SK-N-SH (cell line): ENCODE results near the gene ZNF529. TPM values are rescaled to one million over a fixed set of nuclear protein-coding genes. Genes with fewer than 3 reads are reported as not detected.
"Not testable (repeated sequence)": the region's sequence is repeated elsewhere in the genome, so short reads cannot be mapped to it uniquely, and the experiment has no call there.

Experiments
- CTCF ChIA-PET: fragments of 300-600, 350-600 bp; formaldehyde crosslinking; extraction: SDS; loops from one replicate; lab custom pipeline; 2021; lab: Yijun Ruan, JAX
- POLR2A ChIA-PET: fragments of 350-600 bp; sonication (Branson Sonifier 250); formaldehyde crosslinking; extraction: SDS; loops from one replicate; lab custom pipeline; 2020; ENCODE audit warnings: antibody characterized with exemption, inconsistent platforms; lab: Yijun Ruan, JAX
- DNase-seq: peaks from one replicate; pipeline ENCODE4 v3.0.0; 2012
- H2AFZ ChIP-seq: fragments of 200-600 bp; sonication (generic); 2 replicates; pipeline ENCODE4 v1.8.1; 2016; ENCODE audit warnings: antibody characterized with exemption, mild to moderate bottlenecking, low read depth
- H3F3A ChIP-seq: fragments of 200-600 bp; sonication (generic); replicated peaks from 2 replicates; pipeline ENCODE3; 2016; ENCODE audit warnings: antibody characterized with exemption, mild to moderate bottlenecking; ENCODE audit not compliant: insufficient read depth
- H3K27ac ChIP-seq, 2 experiments: fragments of 200-500 bp in 1 of 2; fragments of 200-600 bp in 1 of 2; sonication (Bioruptor generic) in 1 of 2; sonication (generic), shearing (Covaris generic) in 1 of 2; 2 replicates each; pipeline versions ENCODE4 v1.5.1 to v1.6.1; 2014 to 2016; ENCODE audit warnings: low read depth in 2 of 2, inconsistent platforms in 1 of 2, low read length in 1 of 2, mild to moderate bottlenecking in 1 of 2, mixed read lengths in 1 of 2
- H3K27me3 ChIP-seq: fragments of 200-600 bp; sonication (generic), shearing (Covaris generic); 2 replicates; pipeline ENCODE4 v1.6.1; 2016; ENCODE audit warnings: mixed run types; ENCODE audit not compliant: insufficient read depth
- H3K36me3 ChIP-seq, 2 experiments: fragments of 200-500 bp in 1 of 2; fragments of 200-600 bp in 1 of 2; sonication (Bioruptor generic) in 1 of 2; sonication (generic) in 1 of 2; replicated peaks in 1 of 2; 2 replicates each; pipeline versions ENCODE3 to v1.5.1; 2014 to 2016; ENCODE audit warnings: low read length in 1 of 2, mild to moderate bottlenecking in 1 of 2; ENCODE audit not compliant: insufficient read depth in 2 of 2, control insufficient read depth in 1 of 2
- H3K4me1 ChIP-seq, 2 experiments: fragments of 200-500 bp in 1 of 2; fragments of 200-600 bp in 1 of 2; sonication (Bioruptor generic) in 1 of 2; sonication (generic), shearing (Covaris generic) in 1 of 2; 2 replicates each; pipeline versions ENCODE4 v1.5.1 to v1.6.1; 2014 to 2016; ENCODE audit warnings: low read depth in 1 of 2, low read length in 1 of 2, mixed run types in 1 of 2; ENCODE audit not compliant: insufficient read depth in 2 of 2, control insufficient read depth in 1 of 2
- H3K4me2 ChIP-seq: fragments of 200-600 bp; sonication (generic), shearing (Covaris generic); 2 replicates; pipeline ENCODE4 v1.6.1; 2017; ENCODE audit warnings: mixed run types
- H3K4me3 ChIP-seq, 2 experiments: fragments of 200-500 bp in 1 of 2; fragments of 200-600 bp in 1 of 2; sonication (Bioruptor generic) in 1 of 2; sonication (generic), shearing (Covaris generic) in 1 of 2; 2 replicates each; pipeline versions ENCODE4 v1.5.1 to v1.8.1; 2014 to 2016; ENCODE audit warnings: low read depth in 2 of 2, inconsistent platforms in 1 of 2, low read length in 1 of 2, mild to moderate bottlenecking in 1 of 2, mixed read lengths in 1 of 2, moderate library complexity in 1 of 2
- H3K79me2 ChIP-seq: fragments of 200-600 bp; sonication (generic); 2 replicates; pipeline ENCODE4 v1.8.1; 2017; ENCODE audit warnings: mild to moderate bottlenecking; ENCODE audit not compliant: insufficient read depth
- H3K9ac ChIP-seq: fragments of 200-600 bp; sonication (generic); 2 replicates; pipeline ENCODE4 v1.6.1; 2017; ENCODE audit warnings: mixed run types
- H3K9me2 ChIP-seq: fragments of 200-600 bp; sonication (generic); 2 replicates; pipeline ENCODE4 v1.6.1; 2017; ENCODE audit warnings: mixed run types
- H3K9me3 ChIP-seq: fragments of 200-600 bp; sonication (generic); 2 replicates; pipeline ENCODE4 v1.6.1; 2017; ENCODE audit warnings: mixed run types, mild to moderate bottlenecking, moderate library complexity
- H4K20me1 ChIP-seq: fragments of 200-600 bp; sonication (generic); 2 replicates; pipeline ENCODE4 v1.6.1; 2017; ENCODE audit warnings: mild to moderate bottlenecking, mixed run types; ENCODE audit not compliant: insufficient read depth
- FOSL2 ChIP-seq: IDR thresholded peaks from 2 replicates; pipeline ENCODE4 v1.4.0; 2012; ENCODE audit warnings: low read depth, mild to moderate bottlenecking, moderate library complexity, borderline replicate concordance
- FOXJ3 ChIP-seq: sonication (generic); formaldehyde crosslinking; IDR thresholded peaks from 2 replicates; pipeline ENCODE4 v1.5.1; 2020; ENCODE audit warnings: mild to moderate bottlenecking, missing genetic modification reagents
- FOXM1 ChIP-seq: IDR thresholded peaks from 2 replicates; pipeline ENCODE4 v1.4.0; 2012; ENCODE audit warnings: low read depth, mild to moderate bottlenecking
- MEF2A ChIP-seq: IDR thresholded peaks from 2 replicates; pipeline ENCODE4 v1.4.0; 2012; ENCODE audit warnings: low read depth, borderline replicate concordance
- MXI1 ChIP-seq: IDR thresholded peaks from 2 replicates; pipeline ENCODE4 v1.6.1; 2012; ENCODE audit warnings: mild to moderate bottlenecking, low read depth, low read length, improper control_type of control experiment
- NRF1 ChIP-seq: IDR thresholded peaks from 2 replicates; pipeline ENCODE4 v1.6.1; 2012; ENCODE audit warnings: low read depth, mild to moderate bottlenecking, low read length
- POLR2AphosphoS5 ChIP-seq: IDR thresholded peaks from 2 replicates; pipeline ENCODE4 v1.6.1; 2012; ENCODE audit warnings: low read depth, low read length
- RAD21 ChIP-seq: IDR thresholded peaks from 2 replicates; pipeline ENCODE4 v1.6.1; 2012; ENCODE audit warnings: mild to moderate bottlenecking, low read length
- SIN3A ChIP-seq: IDR thresholded peaks from 2 replicates; pipeline ENCODE4 v1.6.1; 2012; ENCODE audit warnings: low read depth, mild to moderate bottlenecking, low read length, moderate library complexity, borderline replicate concordance
- SMC3 ChIP-seq: IDR thresholded peaks from 2 replicates; pipeline ENCODE4 v1.6.1; 2012; ENCODE audit warnings: low read depth, low read length, improper control_type of control experiment
- TCF12 ChIP-seq: IDR thresholded peaks from 2 replicates; pipeline ENCODE4 v1.4.0; 2012
- WGBS: methylation state at CpG from one replicate; pipeline ENCODE4 v1.1.6; 2017; ENCODE audit warnings: low lambda C conversion rate; 5-methylcytosine and 5-hydroxymethylcytosine counted together
- polyA plus RNA-seq, 3 experiments: library from polyadenylated mRNA; depleted of rRNA; stranded (reverse); fragments of >200 nt; gene quantifications; 2 replicates each; pipeline ENCODE4 v1.2.3, GENCODE V29; 2012
- TF ChIP-seq, protein P1 (sequence below): fragments of 150-350 bp; IDR thresholded peaks from 2 replicates; pipeline ENCODE4 v1.6.1; 2017; ENCODE audit warnings: antibody characterized with exemption, low read length, low read depth, borderline replicate concordance
- TF ChIP-seq, protein P2 (sequence below): IDR thresholded peaks from 2 replicates; pipeline ENCODE4 v1.6.1; 2012; ENCODE audit warnings: mild to moderate bottlenecking, low read depth, low read length, moderate library complexity
- TF ChIP-seq, protein P3 (sequence below): IDR thresholded peaks from 2 replicates; pipeline ENCODE4 v1.4.0; 2012; ENCODE audit warnings: low read depth
- TF ChIP-seq, protein P4 (sequence below): fragments of 200-600 bp; sonication (generic); IDR thresholded peaks from 2 replicates; pipeline ENCODE4 v1.6.1; 2017; ENCODE audit warnings: antibody characterized with exemption, mild to moderate bottlenecking, moderate library complexity

Gene ZNF529
- polyA plus RNA-seq, 1 of the 3 experiments (the other 2 are of a cell fraction): 5.6 TPM

DNA sequence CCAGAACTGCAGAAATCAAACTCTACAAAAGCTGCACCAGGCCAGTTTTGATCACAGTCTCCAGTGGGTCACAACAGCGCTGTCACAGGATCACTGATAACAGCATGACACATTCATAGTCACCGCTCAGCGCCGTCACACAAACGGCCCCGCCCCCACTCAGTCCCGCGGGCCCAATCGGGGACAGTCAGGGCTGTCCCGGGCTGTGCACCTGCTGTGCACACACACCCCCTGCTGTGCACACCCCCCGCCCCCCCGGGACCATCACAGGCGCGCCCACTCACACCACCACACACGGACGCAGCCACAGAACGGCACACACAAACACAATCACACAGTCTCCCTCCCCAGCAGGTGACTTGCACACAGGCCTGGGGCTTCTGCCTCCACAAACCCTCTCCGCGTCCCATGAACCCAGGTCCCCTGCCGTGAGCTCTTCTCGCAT, 31.6 kb upstream of the ZNF529 start:
- CTCF ChIA-PET: interaction anchor here (1.5 kb wide), 1 partner anchor 8 kb away, joined by 4 read pairs; no protein-coding TSS in a partner anchor
- Histone ChIP-seq H3K9me2 (no peaks in the 10 kb centered on the region), H3K9me3 (no peaks in the 10 kb centered on the region), H3K4me2 (peak overlapping the region; percentile 67), H3K27me3 (no peaks in the 10 kb centered on the region)
- TF ChIP-seq FOSL2 (peak; percentile 8; the same call in 1 of the 2 replicates), SMC3 (no peak), FOXM1 (no peak), MEF2A (no peak), RAD21 (0 out of 2 replicates have a peak, but pooled peaks have one; percentile 2), NRF1 (no peak), SIN3A (peak; percentile 76), POLR2AphosphoS5 (no peak; the same call in 1 of the 2 replicates), TCF12 (0 out of 2 replicates have a peak, but pooled peaks have one; percentile 7), FOXJ3 (no peak), MXI1 (peak; percentile 96)
- TF ChIP-seq, protein P1, sequence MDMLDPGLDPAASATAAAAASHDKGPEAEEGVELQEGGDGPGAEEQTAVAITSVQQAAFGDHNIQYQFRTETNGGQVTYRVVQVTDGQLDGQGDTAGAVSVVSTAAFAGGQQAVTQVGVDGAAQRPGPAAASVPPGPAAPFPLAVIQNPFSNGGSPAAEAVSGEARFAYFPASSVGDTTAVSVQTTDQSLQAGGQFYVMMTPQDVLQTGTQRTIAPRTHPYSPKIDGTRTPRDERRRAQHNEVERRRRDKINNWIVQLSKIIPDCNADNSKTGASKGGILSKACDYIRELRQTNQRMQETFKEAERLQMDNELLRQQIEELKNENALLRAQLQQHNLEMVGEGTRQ: no peak
- TF ChIP-seq, protein P2, sequence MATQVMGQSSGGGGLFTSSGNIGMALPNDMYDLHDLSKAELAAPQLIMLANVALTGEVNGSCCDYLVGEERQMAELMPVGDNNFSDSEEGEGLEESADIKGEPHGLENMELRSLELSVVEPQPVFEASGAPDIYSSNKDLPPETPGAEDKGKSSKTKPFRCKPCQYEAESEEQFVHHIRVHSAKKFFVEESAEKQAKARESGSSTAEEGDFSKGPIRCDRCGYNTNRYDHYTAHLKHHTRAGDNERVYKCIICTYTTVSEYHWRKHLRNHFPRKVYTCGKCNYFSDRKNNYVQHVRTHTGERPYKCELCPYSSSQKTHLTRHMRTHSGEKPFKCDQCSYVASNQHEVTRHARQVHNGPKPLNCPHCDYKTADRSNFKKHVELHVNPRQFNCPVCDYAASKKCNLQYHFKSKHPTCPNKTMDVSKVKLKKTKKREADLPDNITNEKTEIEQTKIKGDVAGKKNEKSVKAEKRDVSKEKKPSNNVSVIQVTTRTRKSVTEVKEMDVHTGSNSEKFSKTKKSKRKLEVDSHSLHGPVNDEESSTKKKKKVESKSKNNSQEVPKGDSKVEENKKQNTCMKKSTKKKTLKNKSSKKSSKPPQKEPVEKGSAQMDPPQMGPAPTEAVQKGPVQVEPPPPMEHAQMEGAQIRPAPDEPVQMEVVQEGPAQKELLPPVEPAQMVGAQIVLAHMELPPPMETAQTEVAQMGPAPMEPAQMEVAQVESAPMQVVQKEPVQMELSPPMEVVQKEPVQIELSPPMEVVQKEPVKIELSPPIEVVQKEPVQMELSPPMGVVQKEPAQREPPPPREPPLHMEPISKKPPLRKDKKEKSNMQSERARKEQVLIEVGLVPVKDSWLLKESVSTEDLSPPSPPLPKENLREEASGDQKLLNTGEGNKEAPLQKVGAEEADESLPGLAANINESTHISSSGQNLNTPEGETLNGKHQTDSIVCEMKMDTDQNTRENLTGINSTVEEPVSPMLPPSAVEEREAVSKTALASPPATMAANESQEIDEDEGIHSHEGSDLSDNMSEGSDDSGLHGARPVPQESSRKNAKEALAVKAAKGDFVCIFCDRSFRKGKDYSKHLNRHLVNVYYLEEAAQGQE: no peak
- TF ChIP-seq, protein P3, sequence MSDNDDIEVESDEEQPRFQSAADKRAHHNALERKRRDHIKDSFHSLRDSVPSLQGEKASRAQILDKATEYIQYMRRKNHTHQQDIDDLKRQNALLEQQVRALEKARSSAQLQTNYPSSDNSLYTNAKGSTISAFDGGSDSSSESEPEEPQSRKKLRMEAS: peak; percentile 63
- TF ChIP-seq, protein P4, sequence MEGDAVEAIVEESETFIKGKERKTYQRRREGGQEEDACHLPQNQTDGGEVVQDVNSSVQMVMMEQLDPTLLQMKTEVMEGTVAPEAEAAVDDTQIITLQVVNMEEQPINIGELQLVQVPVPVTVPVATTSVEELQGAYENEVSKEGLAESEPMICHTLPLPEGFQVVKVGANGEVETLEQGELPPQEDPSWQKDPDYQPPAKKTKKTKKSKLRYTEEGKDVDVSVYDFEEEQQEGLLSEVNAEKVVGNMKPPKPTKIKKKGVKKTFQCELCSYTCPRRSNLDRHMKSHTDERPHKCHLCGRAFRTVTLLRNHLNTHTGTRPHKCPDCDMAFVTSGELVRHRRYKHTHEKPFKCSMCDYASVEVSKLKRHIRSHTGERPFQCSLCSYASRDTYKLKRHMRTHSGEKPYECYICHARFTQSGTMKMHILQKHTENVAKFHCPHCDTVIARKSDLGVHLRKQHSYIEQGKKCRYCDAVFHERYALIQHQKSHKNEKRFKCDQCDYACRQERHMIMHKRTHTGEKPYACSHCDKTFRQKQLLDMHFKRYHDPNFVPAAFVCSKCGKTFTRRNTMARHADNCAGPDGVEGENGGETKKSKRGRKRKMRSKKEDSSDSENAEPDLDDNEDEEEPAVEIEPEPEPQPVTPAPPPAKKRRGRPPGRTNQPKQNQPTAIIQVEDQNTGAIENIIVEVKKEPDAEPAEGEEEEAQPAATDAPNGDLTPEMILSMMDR: no peak
- TF ChIP-seq, all 33 proteins: peak for 6
- Histone ChIP-seq H3K27ac (peak overlapping the region; percentile 36 to 76; a peak in 3 of 4 replicates), H3K79me2 (peaks cover 32% of the 10 kb centered on the region; the same call in 1 of the 2 replicates), H4K20me1 (no peaks in the 10 kb centered on the region), H2AFZ (peak overlapping the region; percentile 82; the same call in 1 of the 2 replicates), H3F3A (no peaks in the 10 kb centered on the region), H3K9ac (peak overlapping the region; percentile 63), H3K36me3 (peaks cover 11 to 15% of the 10 kb centered on the region in 2 experiments), H3K4me3 (peak overlapping the region; percentile 79 to 84), H3K4me1 (peaks cover 0 to 2% of the 10 kb centered on the region in 2 experiments; a peak in 1 of 4 replicates)
- peak; percentile 81 for DNase-seq
- POLR2A ChIA-PET: interaction anchor here (0.6 to 1.5 kb wide), 8 partner anchors 31 to 1115 kb away, joined by 3 to 5 read pairs (median 4); partner anchors contain the start of genes ZNF260, ZNF345, ZNF529 and ZNF566
- WGBS: 14% methylated on average over 19 of the region's 21 CpGs

DNA sequence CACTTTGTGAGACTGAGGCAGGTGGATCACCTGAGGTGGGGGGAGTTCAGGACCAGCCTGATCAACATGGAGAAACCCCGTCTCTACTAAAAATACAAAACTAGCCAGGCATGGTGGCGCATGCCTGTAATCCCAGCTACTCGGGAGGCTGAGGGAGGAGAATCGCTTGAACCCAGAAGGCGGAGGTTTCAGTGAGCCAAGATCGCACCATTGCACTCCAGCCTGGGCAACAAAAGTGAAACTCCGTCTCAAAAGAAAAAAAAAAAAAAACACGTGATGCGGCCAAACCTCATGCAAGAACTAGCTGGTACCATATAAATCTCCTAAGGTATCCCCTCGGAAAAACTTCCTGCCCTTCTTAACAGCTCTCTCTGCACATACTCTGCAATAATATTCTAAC, 29.6 kb upstream of the ZNF529 start:
- DNase-seq, POLR2A ChIA-PET, H3K4me3 ChIP-seq, H3K27ac ChIP-seq, H3K9me3 ChIP-seq, H2AFZ ChIP-seq, H3F3A ChIP-seq, H3K27me3 ChIP-seq, H3K4me1 ChIP-seq, H4K20me1 ChIP-seq, H3K9ac ChIP-seq, CTCF ChIA-PET, H3K9me2 ChIP-seq, H3K36me3 ChIP-seq, H3K4me2 ChIP-seq: not testable (repeated sequence)
- peaks cover 32% of the 10 kb centered on the region; the same call in 1 of the 2 replicates for H3K79me2 ChIP-seq
- WGBS: 87% methylated on average over 10 of the region's 10 CpGs
